Ishikawa (cell line): ENCODE data around the gene ARHGEF2.

Source experiments
- CEBPB ChIP-seq: IDR thresholded peaks from 2 replicates; pipeline ENCODE4 v1.6.1; 2012
- CREB1 ChIP-seq: IDR thresholded peaks from 2 replicates; pipeline ENCODE4 v1.6.1; 2012; ENCODE audit warnings: low read depth
- EGR1 ChIP-seq: IDR thresholded peaks from 2 replicates; pipeline ENCODE4 v1.6.1; 2012
- EP300 ChIP-seq: IDR thresholded peaks from 2 replicates; pipeline ENCODE4 v1.6.1; 2012; ENCODE audit warnings: borderline replicate concordance
- FOXM1 ChIP-seq: IDR thresholded peaks from 2 replicates; pipeline ENCODE4 v1.6.1; 2012; ENCODE audit warnings: low read depth, borderline replicate concordance
- MAX ChIP-seq: IDR thresholded peaks from 2 replicates; pipeline ENCODE4 v1.6.1; 2012
- NFIC ChIP-seq: IDR thresholded peaks from 2 replicates; pipeline ENCODE4 v1.6.1; 2012
- RAD21 ChIP-seq: IDR thresholded peaks from 2 replicates; pipeline ENCODE4 v1.6.1; 2012; ENCODE audit warnings: low read depth
- REST ChIP-seq: IDR thresholded peaks from 2 replicates; pipeline ENCODE4 v1.6.1; 2012; ENCODE audit warnings: low read depth, mild to moderate bottlenecking
- TAF1 ChIP-seq: IDR thresholded peaks from 2 replicates; pipeline ENCODE4 v1.6.1; 2012; ENCODE audit warnings: low read depth, mild to moderate bottlenecking
- TCF12 ChIP-seq: IDR thresholded peaks from 2 replicates; pipeline ENCODE4 v1.6.1; 2012; ENCODE audit warnings: low read depth
- TEAD4 ChIP-seq: IDR thresholded peaks from 2 replicates; pipeline ENCODE4 v1.6.1; 2012
- YY1 ChIP-seq: IDR thresholded peaks from 2 replicates; pipeline ENCODE4 v1.6.1; 2012; ENCODE audit warnings: low read depth
- ZBTB7A ChIP-seq: IDR thresholded peaks from 2 replicates; pipeline ENCODE4 v1.6.1; 2012; ENCODE audit warnings: low read depth
- TF ChIP-seq, protein P1 (sequence below): IDR thresholded peaks from 2 replicates; pipeline ENCODE4 v1.6.1; 2012

The ARHGEF2 gene

DNA sequence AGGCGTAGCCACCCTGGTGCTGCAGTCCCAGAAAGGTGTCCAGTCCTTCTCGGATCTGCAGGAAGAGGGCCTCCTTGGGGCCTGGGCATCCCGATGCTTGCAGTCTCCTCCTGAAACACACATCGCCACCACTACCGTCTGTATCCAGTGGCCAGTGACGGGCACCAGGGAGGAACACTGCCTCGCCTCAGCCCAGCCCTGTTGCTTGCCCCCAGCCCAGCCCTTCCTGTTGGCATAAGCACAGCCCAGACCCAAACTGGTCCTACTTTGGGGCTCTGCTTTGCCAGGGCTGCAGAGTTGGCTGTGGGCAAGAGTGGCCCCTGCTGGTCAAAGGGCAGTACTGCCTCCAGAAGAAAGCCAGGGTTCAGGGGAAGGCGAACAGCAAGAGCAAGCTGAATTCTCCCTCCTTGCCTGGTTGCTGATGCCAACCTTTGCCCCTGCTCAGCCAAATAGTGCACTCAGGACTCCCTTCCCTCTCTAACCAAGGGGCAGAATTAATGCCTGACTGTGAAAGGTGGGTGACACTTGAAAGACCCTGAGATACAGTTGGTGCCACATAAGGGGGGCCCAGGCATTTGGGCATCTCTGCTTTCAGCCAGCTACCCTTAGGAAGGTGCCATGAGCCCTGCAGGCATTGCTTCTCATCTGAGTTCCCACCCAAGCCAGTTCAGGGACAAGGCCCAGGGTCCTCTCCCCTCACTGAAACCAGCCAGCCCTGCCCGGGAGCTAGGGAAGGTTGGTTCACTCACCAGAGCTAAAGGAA lies 11.1 kb upstream of the ARHGEF2 start:
- TF ChIP-seq RAD21 (peak; percentile 100), CREB1 (no peak)

GRCh38 chr1:155984341-155984740 lies 6.0 kb upstream of the ARHGEF2 start:
- TF ChIP-seq CEBPB = no peak
- no peak for TF ChIP-seq TEAD4
- no peak for TF ChIP-seq REST
- no peak for TF ChIP-seq NFIC
- TF ChIP-seq EP300 = no peak
- TF ChIP-seq ZBTB7A = no peak
- no peak for TF ChIP-seq CREB1
- peak; percentile 42; the same call in 1 of the 2 replicates for TF ChIP-seq MAX
- peak; percentile 72 for TF ChIP-seq TCF12
- no peak for TF ChIP-seq TAF1
- TF ChIP-seq YY1 = no peak
- no peak for TF ChIP-seq RAD21
- TF ChIP-seq, protein P1, sequence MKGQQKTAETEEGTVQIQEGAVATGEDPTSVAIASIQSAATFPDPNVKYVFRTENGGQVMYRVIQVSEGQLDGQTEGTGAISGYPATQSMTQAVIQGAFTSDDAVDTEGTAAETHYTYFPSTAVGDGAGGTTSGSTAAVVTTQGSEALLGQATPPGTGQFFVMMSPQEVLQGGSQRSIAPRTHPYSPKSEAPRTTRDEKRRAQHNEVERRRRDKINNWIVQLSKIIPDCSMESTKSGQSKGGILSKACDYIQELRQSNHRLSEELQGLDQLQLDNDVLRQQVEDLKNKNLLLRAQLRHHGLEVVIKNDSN = peak; percentile 78
- no peak for TF ChIP-seq EGR1
- no peak for TF ChIP-seq FOXM1

DNA sequence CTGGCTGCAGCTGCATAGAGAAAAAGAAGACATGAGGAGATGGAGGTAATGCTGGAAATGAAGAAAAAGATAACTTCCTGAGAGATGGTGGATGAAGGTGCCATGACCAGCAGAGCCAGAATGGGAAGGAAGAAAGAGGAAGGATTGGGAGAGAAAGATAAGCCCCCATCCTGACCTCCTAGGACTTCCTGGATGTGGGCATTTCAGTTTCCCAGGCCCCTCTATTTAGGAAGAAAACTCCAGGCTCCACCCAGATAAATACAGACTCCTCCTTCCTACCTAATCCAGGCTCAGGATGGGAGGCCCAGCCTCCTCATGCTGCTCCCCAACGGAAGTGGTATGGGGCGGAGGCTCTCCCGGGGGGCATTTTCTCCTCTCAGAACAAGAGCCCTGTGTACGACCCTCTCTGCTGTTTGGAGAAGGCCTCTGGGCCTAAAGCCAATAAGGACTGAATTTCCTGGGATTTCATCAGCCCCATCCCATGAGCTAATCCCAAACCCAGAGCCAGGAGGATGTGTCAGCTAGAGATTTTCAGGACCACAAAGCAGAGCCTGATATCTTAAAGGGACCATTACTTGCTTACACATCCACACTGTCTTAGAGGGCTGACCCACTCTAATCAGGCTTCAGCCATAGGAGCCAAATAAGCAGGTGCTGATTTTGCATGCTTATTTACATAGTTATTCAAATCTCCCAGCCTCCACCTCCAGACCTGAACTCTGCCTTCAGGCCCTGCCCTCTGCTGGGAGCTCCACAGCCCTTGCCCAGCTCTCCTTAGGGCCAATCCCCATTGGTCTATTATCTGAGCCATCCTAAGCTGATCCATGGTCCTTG lies 5.1 kb upstream of the ARHGEF2 start:
- TF ChIP-seq, protein P1 = no peak
- peak; percentile 51; the same call in 1 of the 2 replicates for TF ChIP-seq EP300
- 0 out of 2 replicates have a peak, but pooled peaks have one; percentile 42 for TF ChIP-seq MAX
- TF ChIP-seq REST = no peak
- peak; percentile 77 for TF ChIP-seq CEBPB
- TF ChIP-seq NFIC = peak; percentile 80
- no peak for TF ChIP-seq RAD21

GRCh38 chr1:155982106-155982505 lies 3.8 kb upstream of the ARHGEF2 start:
- TF ChIP-seq TCF12 = no peak
- TF ChIP-seq, protein P1 = no peak
- TF ChIP-seq REST = no peak
